DND-41 (cell line): ENCODE measurements around the gene SLC2A1.

Experiments
- EZH2 ChIP-seq: IDR thresholded peaks from 3 replicates; pipeline ENCODE4 v1.6.1; 2012; ENCODE audit warnings: borderline replicate concordance, low read depth, mild to moderate bottlenecking, moderate library complexity, low read length, inconsistent platforms; ENCODE audit not compliant: severe bottlenecking
- TF ChIP-seq, protein P1 (sequence below): IDR thresholded peaks from 2 replicates; pipeline ENCODE4 v1.5.1; 2012; ENCODE audit warnings: borderline replicate concordance, low read length, moderate library complexity, mild to moderate bottlenecking; ENCODE audit not compliant: poor library complexity, severe bottlenecking; ENCODE audit errors: extremely low read depth

GRCh38 chr1:42968654-42969053 lies 10.0 kb upstream of the SLC2A1 start:
- TF ChIP-seq, protein P1, sequence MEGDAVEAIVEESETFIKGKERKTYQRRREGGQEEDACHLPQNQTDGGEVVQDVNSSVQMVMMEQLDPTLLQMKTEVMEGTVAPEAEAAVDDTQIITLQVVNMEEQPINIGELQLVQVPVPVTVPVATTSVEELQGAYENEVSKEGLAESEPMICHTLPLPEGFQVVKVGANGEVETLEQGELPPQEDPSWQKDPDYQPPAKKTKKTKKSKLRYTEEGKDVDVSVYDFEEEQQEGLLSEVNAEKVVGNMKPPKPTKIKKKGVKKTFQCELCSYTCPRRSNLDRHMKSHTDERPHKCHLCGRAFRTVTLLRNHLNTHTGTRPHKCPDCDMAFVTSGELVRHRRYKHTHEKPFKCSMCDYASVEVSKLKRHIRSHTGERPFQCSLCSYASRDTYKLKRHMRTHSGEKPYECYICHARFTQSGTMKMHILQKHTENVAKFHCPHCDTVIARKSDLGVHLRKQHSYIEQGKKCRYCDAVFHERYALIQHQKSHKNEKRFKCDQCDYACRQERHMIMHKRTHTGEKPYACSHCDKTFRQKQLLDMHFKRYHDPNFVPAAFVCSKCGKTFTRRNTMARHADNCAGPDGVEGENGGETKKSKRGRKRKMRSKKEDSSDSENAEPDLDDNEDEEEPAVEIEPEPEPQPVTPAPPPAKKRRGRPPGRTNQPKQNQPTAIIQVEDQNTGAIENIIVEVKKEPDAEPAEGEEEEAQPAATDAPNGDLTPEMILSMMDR, result no peak
- no peak for TF ChIP-seq EZH2
